Activated CD4-positive, alpha-beta memory T cell treated with anti-CD3 and anti-CD28 coated beads for 36 hours (primary cell): Measurements from ENCODE around the gene DCP2. TPM values are rescaled to one million over a fixed set of nuclear protein-coding genes. Genes with fewer than 3 reads are reported as not detected.
A peak's percentile ranks its signal among the peaks of the same experiment; 100 is the strongest.

Experiments used
- CTCF ChIA-PET: fragments of 350-600 bp; sonication (Branson Sonifier 250); formaldehyde crosslinking; loops from one replicate; lab custom pipeline; 2021; ENCODE audit warnings: antibody characterized with exemption, inconsistent platforms; lab: Charles Lee
- POLR2A ChIA-PET: fragments of 350-600 bp; sonication (Branson Sonifier 250); formaldehyde crosslinking; loops from one replicate; lab custom pipeline; 2021; ENCODE audit warnings: antibody characterized with exemption; lab: Charles Lee
- DNase-seq: peaks from one replicate; pipeline ENCODE4 v3.0.0-alpha.2; 2020
- H3K27ac Mint-ChIP-seq: one replicate; pipeline ENCODE4 v1.8.0; 2021; ENCODE audit warnings: mixed read lengths
- H3K27me3 Mint-ChIP-seq: one replicate; pipeline ENCODE4 v1.8.0; 2021; ENCODE audit warnings: mixed read lengths
- H3K36me3 Mint-ChIP-seq: one replicate; pipeline ENCODE4 v1.8.0; 2021; ENCODE audit warnings: mixed read lengths
- H3K4me1 Mint-ChIP-seq: one replicate; pipeline ENCODE4 v1.8.0; 2021; ENCODE audit warnings: low read depth, mixed read lengths
- H3K4me3 Mint-ChIP-seq: one replicate; pipeline ENCODE4 v1.8.0; 2021; ENCODE audit warnings: mild to moderate bottlenecking, mixed read lengths
- H3K9me3 Mint-ChIP-seq: one replicate; pipeline ENCODE4 v1.8.0; 2021; ENCODE audit warnings: mixed read lengths
- intact Hi-C: fragments of 100-400 bp; cut with micrococcal nuclease; formaldehyde crosslinking; loops from one replicate; pipeline ENCODE4 v1.15.1; 2023
- total RNA-seq, 2 experiments: library from RNA; stranded (reverse); gene quantifications; one replicate each; pipeline ENCODE4 v1.2.3, GENCODE V29; 2021

DCP2 gene
- total RNA-seq, 2 experiments from 2014 or later, result 102 TPM

DNA sequence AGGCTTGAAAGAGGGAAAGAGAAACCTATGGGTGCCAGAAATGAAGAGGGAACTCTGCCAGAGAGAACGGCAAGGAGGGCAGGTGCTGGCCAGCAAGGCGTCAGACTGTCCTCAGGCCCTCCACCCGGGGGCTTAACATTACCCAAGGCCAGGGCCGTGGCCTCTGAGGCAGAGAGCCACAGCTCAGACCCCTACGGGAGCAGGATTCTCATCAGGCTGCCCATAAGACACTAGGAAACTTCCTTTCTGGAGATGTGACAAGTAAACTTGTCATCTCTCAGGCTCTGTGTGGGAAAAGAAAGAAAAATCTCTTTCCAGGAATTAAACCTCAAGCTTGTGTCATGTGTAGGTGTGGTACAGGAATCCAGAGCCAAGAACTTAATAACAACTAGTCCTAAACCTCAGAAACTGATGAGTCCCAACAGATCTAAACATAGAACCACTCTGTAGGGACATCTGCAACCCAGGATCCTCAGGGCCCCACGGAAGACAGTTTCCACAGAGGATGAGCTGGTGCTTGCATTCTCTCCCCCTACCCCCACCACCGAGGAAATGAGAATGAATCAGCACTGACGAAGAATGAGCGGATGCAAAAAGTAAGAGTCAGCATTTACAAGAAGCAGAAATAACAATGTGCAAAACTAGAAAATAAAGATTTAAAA, 74.3 kb downstream of the DCP2 start:
- Mint-ChIP-seq H3K4me1 (peaks cover 23% of the 10 kb centered on the region), H3K27me3 (no peaks in the 10 kb centered on the region), H3K4me3 (no peak overlapping the region), H3K9me3 (no peaks in the 10 kb centered on the region), H3K36me3 (peaks cover 2% of the 10 kb centered on the region), H3K27ac (peak overlapping the region; percentile 51)
- DNase-seq, result peak; percentile 77
- ChIA-PET POLR2A (interaction anchor here (1.5 to 1.7 kb wide), 2 partner anchors 13 to 244 kb away, joined by 3 to 4 read pairs; no protein-coding TSS in a partner anchor), CTCF (interaction anchor here (1.0 kb wide), 1 partner anchor 54 kb away, joined by 4 read pairs; no protein-coding TSS in a partner anchor)
- intact Hi-C loops, result loop anchor here (1.0 kb wide), 2 partner anchors 11 to 31 kb away; no protein-coding TSS in a partner anchor

DNA sequence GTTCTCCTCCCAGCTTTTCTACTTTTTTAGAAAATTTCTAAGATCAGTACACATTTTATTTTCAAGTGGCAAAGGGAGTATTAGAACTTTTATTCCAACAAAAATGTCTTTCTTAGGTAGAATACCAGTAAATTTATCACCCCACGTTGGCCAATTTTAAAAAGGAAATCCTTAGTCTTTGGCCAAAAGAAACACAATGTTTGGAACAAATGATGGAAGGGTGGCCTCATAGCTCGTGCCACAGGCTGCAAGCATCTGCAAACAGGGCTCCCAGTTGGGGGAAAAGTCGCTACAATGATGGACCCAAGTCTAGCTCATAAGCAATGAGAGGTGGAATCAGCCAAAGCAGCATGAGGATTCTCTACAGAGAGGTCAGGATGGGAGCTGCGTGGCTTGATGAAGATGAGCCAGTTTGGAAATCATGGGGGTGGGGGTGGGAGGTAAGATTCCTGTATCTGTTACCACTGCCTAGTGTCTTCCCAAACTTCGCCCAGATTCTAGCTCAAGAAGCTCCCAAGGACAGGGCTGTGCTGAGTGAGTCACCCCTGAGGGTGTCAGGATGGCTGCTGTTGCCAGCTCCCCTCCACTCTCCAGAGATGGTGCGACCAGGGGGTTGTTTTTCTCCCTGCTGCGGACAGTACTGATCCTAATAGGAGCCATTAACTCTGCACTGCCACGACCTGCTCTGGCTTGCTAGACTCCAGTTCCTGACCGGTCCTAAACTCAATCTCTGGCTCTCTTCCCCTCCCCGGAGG, 75.6 kb downstream of the DCP2 start:
- peaks cover 2% of the 10 kb centered on the region for H3K36me3 Mint-ChIP-seq
- intact Hi-C loops, result no loop called here
- no peaks in the 10 kb centered on the region for H3K27me3 Mint-ChIP-seq
- no peak overlapping the region for H3K4me3 Mint-ChIP-seq
- DNase-seq, result no peak
- H3K9me3 Mint-ChIP-seq, result no peaks in the 10 kb centered on the region
- peaks cover 23% of the 10 kb centered on the region for H3K4me1 Mint-ChIP-seq
- ChIA-PET CTCF (interaction anchor here (1.7 kb wide), 1 partner anchor 56 kb away, joined by 7 read pairs; no protein-coding TSS in a partner anchor), POLR2A (interaction anchor here (0.6 to 1.7 kb wide), 5 partner anchors 12 to 243 kb away, joined by 3 to 7 read pairs (median 4); no protein-coding TSS in a partner anchor)
- no peak overlapping the region for H3K27ac Mint-ChIP-seq

GRCh38 chr5:113053511-113053995, 77.0 kb downstream of the DCP2 start:
- H3K4me3 Mint-ChIP-seq, result no peak overlapping the region
- ChIA-PET CTCF (interaction anchor here (0.9 to 1.7 kb wide), 3 partner anchors 10 to 57 kb away, joined by 3 to 7 read pairs (median 4); no protein-coding TSS in a partner anchor), POLR2A (no interaction called here)
- peaks cover 23% of the 10 kb centered on the region for H3K4me1 Mint-ChIP-seq
- H3K27me3 Mint-ChIP-seq, result no peaks in the 10 kb centered on the region
- intact Hi-C loops, result no loop called here
- DNase-seq, result no peak
- H3K36me3 Mint-ChIP-seq, result peaks cover 2% of the 10 kb centered on the region
- no peak overlapping the region for H3K27ac Mint-ChIP-seq
- H3K9me3 Mint-ChIP-seq, result no peaks in the 10 kb centered on the region

DNA sequence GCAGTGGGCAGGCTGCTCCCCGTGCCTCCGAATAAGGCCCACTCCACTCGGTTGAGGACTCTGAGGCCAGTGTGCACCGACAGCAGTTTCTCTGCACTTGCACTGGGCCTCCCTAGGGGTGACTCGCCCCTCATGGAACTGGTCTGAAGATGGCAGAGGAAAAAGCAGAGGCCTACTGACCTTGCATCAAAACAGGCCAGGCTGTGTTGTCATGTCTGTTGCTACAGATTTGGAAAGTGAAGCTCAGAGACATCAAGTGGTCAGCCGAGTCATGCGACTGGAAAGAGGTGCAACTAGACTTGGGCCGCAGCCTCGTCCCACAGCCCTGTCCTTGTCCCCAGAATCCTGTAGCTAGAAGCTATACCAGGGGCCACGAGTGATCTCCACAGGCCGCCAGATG, 78.3 kb downstream of the DCP2 start:
- intact Hi-C loops, result no loop called here

DNA sequence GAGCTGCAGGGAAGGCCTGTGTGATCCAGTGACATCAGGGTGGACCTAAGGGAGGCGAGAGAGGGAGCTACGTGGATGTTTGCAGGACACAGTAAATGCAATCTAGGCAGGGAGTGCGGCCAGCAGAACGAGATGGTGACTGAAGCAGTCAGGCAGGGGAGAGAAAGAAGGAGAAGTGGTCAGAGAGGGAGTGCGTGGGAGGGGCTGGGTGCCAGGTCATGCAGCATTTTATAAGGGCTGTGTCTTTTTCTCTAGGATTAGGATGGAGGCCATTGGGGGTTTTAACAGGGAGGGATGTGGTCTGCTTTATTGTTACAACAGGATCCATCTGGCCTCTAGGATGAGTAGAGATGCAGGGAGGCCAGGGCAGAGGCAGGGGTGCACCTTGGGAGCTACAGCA, 80.4 kb downstream of the DCP2 start:
- Mint-ChIP-seq H3K27me3 (no peaks in the 10 kb centered on the region), H3K9me3 (no peaks in the 10 kb centered on the region), H3K27ac (no peak overlapping the region), H3K4me1 (peaks cover 10% of the 10 kb centered on the region), H3K4me3 (no peak overlapping the region), H3K36me3 (peaks cover 2% of the 10 kb centered on the region)
- DNase-seq, result no peak
- intact Hi-C loops, result no loop called here
- POLR2A ChIA-PET, result no interaction called here
- CTCF ChIA-PET, result interaction anchor here (1.5 kb wide), 1 partner anchor 13 kb away, joined by 4 read pairs; no protein-coding TSS in a partner anchor

More for the DNA sequence above, 78.3 kb downstream of the DCP2 start:
- Mint-ChIP-seq H3K4me1 (peaks cover 23% of the 10 kb centered on the region), H3K27me3 (no peaks in the 10 kb centered on the region), H3K27ac (no peak overlapping the region), H3K9me3 (no peaks in the 10 kb centered on the region), H3K4me3 (no peak overlapping the region), H3K36me3 (peaks cover 2% of the 10 kb centered on the region)
- ChIA-PET CTCF (no interaction called here), POLR2A (no interaction called here)
- no peak for DNase-seq

GRCh38 chr5:113057557-113057984, 81.0 kb downstream of the DCP2 start:
- intact Hi-C loops, result no loop called here
- H3K4me1 Mint-ChIP-seq, result peaks cover 14% of the 10 kb centered on the region

DNA sequence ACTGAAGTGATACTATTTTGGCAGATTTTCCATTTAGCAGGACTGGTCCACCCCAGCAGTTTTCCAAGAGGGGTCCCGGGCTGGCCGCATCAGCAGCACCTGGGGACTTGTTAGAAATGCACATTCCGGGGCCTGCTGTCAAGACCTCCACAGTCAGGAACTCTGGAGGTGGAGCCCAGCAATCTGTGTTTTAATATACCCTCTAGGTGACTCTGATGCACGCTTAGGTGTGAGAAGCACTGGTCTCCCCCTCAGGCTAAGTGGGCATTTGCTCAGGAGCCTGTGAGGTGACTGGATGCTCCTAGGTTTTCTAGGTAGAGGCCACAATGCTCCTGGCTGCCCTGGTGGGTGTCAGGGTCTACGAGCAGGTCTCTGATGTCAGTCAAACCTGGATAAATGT, 81.7 kb downstream of the DCP2 start:
- DNase-seq, result no peak
- intact Hi-C loops, result no loop called here
- H3K9me3 Mint-ChIP-seq, result no peaks in the 10 kb centered on the region
- no peak overlapping the region for H3K27ac Mint-ChIP-seq
- POLR2A ChIA-PET, result no interaction called here
- peaks cover 19% of the 10 kb centered on the region for H3K4me1 Mint-ChIP-seq
- no peaks in the 10 kb centered on the region for H3K27me3 Mint-ChIP-seq
- no peak overlapping the region for H3K4me3 Mint-ChIP-seq
- H3K36me3 Mint-ChIP-seq, result no peaks in the 10 kb centered on the region
- CTCF ChIA-PET, result no interaction called here

More at GRCh38 chr5:113057557-113057984, 81.0 kb downstream of the DCP2 start:
- peaks cover 2% of the 10 kb centered on the region for H3K36me3 Mint-ChIP-seq
- no peak overlapping the region for H3K4me3 Mint-ChIP-seq
- H3K27me3 Mint-ChIP-seq, result no peaks in the 10 kb centered on the region
- ChIA-PET CTCF (interaction anchor here (1.5 kb wide), 1 partner anchor 14 kb away, joined by 4 read pairs; no protein-coding TSS in a partner anchor), POLR2A (no interaction called here)
- DNase-seq, result no peak
- H3K9me3 Mint-ChIP-seq, result no peaks in the 10 kb centered on the region
- H3K27ac Mint-ChIP-seq, result no peak overlapping the region

- H3K4me1 Mint-ChIP-seq, result peaks cover 23% of the 10 kb centered on the region
- no peaks in the 10 kb centered on the region for H3K9me3 Mint-ChIP-seq
- H3K36me3 Mint-ChIP-seq, result no peaks in the 10 kb centered on the region
- no peak overlapping the region for H3K4me3 Mint-ChIP-seq
- ChIA-PET POLR2A (no interaction called here), CTCF (no interaction called here)
- intact Hi-C loops, result no loop called here
- no peaks in the 10 kb centered on the region for H3K27me3 Mint-ChIP-seq
- no peak overlapping the region for H3K27ac Mint-ChIP-seq
- DNase-seq, result no peak
These were observed 82.2 kb downstream of the DCP2 start for GRCh38 chr5:113058706-113059226.

DNA sequence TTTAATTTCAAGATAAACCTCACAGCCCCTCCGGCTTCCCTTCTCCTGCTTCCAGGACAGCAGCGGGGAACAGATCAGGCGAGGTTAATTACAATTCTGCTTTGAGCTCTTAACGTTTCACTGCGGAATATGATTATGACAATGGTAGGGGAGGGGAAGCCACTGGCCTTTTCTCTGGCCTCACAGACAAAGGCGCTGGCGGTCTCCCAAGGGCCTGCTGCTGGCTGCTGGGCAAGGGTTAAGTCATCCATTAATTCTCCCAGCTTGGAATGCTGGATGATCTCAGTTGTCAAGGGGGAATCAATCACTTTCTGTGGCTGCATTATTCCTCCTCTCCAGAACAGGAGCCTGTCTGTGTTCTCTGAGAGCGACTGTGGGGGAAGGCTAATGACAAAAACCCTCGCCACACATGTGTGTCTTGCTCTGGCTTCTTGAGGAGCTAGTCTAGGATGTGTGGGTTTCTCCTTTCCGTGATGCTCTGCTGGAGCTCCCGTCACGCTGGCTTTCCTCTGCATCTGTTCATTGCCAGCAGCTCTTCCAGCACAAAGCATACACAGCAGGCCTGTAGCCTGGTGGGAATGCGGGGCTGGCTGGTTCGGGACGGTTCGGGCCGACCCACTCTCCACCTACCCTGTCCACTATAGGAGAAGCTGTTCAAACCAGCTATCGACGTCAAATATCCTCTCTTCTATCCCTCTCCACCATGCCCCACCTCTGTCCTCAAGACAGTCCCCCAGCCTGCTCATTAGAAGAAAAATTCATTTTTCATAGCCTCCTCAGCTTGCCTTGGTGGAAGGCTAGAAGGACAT, 82.8 kb downstream of the DCP2 start:
- ChIA-PET POLR2A (no interaction called here), CTCF (no interaction called here)
- H3K27me3 Mint-ChIP-seq, result no peaks in the 10 kb centered on the region
- H3K9me3 Mint-ChIP-seq, result no peaks in the 10 kb centered on the region
- H3K4me1 Mint-ChIP-seq, result peaks cover 23% of the 10 kb centered on the region
- H3K36me3 Mint-ChIP-seq, result no peaks in the 10 kb centered on the region
- no peak overlapping the region for H3K4me3 Mint-ChIP-seq
- DNase-seq, result no peak
- no peak overlapping the region for H3K27ac Mint-ChIP-seq
- intact Hi-C loops, result no loop called here

GRCh38 chr5:113060408-113061025, 83.9 kb downstream of the DCP2 start:
- Mint-ChIP-seq H3K36me3 (no peaks in the 10 kb centered on the region), H3K27ac (no peak overlapping the region), H3K9me3 (no peaks in the 10 kb centered on the region), H3K27me3 (no peaks in the 10 kb centered on the region), H3K4me1 (peaks cover 23% of the 10 kb centered on the region), H3K4me3 (no peak overlapping the region)
- no peak for DNase-seq
- intact Hi-C loops, result no loop called here
- CTCF ChIA-PET, result no interaction called here
- POLR2A ChIA-PET, result no interaction called here
